Suprapubic skin (tissue), 3 donors: Measurements from ENCODE around the gene CA5B.

Source experiments
- POLR2A ChIP-seq, 2 donors: fragments of 450-650 bp; IDR thresholded peaks; one replicate each; pipeline ENCODE4 v1.6.1; 2017; ENCODE audit warnings: antibody characterized with exemption in 2 of 2, mild to moderate bottlenecking in 2 of 2, moderate library complexity in 2 of 2
- TF ChIP-seq, protein P1 (sequence below), 2 donors: fragments of 200-600 bp in 1 of 2; fragments of 450-650 bp in 1 of 2; sonication (generic) in 1 of 2; IDR thresholded peaks; one replicate each; pipeline ENCODE4 v1.5.1; 2016 to 2019; ENCODE audit warnings: antibody characterized with exemption in 2 of 2, mild to moderate bottlenecking in 1 of 2, moderate library complexity in 1 of 2

GRCh38 chrX:15737959-15738902 lies at the start of gene CA5B:
- TF ChIP-seq, protein P1, sequence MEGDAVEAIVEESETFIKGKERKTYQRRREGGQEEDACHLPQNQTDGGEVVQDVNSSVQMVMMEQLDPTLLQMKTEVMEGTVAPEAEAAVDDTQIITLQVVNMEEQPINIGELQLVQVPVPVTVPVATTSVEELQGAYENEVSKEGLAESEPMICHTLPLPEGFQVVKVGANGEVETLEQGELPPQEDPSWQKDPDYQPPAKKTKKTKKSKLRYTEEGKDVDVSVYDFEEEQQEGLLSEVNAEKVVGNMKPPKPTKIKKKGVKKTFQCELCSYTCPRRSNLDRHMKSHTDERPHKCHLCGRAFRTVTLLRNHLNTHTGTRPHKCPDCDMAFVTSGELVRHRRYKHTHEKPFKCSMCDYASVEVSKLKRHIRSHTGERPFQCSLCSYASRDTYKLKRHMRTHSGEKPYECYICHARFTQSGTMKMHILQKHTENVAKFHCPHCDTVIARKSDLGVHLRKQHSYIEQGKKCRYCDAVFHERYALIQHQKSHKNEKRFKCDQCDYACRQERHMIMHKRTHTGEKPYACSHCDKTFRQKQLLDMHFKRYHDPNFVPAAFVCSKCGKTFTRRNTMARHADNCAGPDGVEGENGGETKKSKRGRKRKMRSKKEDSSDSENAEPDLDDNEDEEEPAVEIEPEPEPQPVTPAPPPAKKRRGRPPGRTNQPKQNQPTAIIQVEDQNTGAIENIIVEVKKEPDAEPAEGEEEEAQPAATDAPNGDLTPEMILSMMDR (IDR thresholded peaks at IDR 0.05), result no peak
- no peak for TF ChIP-seq POLR2A (IDR thresholded peaks at IDR 0.05)
